Stimulated activated CD4-positive, alpha-beta T cell treated with anti-CD3 and anti-CD28 coated beads, Interleukin-15, amount 100 ng/mL, for 48 hours (primary cell): Measurements from ENCODE around the gene ZNF628.

Experiments used
- DNase-seq, 2 donors: peaks; one replicate each; pipeline ENCODE4 v3.0.0-alpha.2; 2020; ENCODE audit warnings: low read depth in 2 of 2

ZNF628 gene

GRCh38 chr19:55484593-55485438 is 8.4 kb downstream of the ZNF628 start, which contains the start of gene NAT14:
NAT14 (plus strand) TSS chr19:55485188; CDS start chr19:55485709, 521 bp downstream.
- peak in 1 of 2 donors; percentile 46 for DNase-seq

- DNase-seq, result no peak
These were observed 9.1 kb downstream of the ZNF628 start for GRCh38 chr19:55485439-55486011.

- no peak for DNase-seq
These were observed 9.9 kb downstream of the ZNF628 start for GRCh38 chr19:55486043-55486970.

GRCh38 chr19:55486971-55487923 is 10.8 kb downstream of the ZNF628 start:
- peak; percentile 47 to 58 for DNase-seq

- DNase-seq, result no peak
These were observed 11.7 kb downstream of the ZNF628 start, which contains the start of gene SSC5D for GRCh38 chr19:55487924-55488687. SSC5D (plus strand) TSS chr19:55488436; CDS start chr19:55488590, 154 bp downstream.

- no peak for DNase-seq
These were observed 12.7 kb downstream of the ZNF628 start for GRCh38 chr19:55488986-55489710.

- DNase-seq, result no peak
These were observed 13.5 kb downstream of the ZNF628 start for GRCh38 chr19:55489711-55490477.

GRCh38 chr19:55490478-55491432 is 14.3 kb downstream of the ZNF628 start:
- no peak for DNase-seq

GRCh38 chr19:55491546-55492360 is 15.3 kb downstream of the ZNF628 start:
- DNase-seq, result no peak

- DNase-seq, result no peak
These were observed 16.0 kb downstream of the ZNF628 start for GRCh38 chr19:55492362-55492944.

GRCh38 chr19:55493052-55493644 is 16.7 kb downstream of the ZNF628 start:
- DNase-seq, result no peak

- DNase-seq, result no peak
These were observed 17.3 kb downstream of the ZNF628 start for GRCh38 chr19:55493645-55494171.

GRCh38 chr19:55494172-55494761 is 17.9 kb downstream of the ZNF628 start:
- DNase-seq, result no peak

- no peak for DNase-seq
These were observed 19.4 kb downstream of the ZNF628 start for GRCh38 chr19:55495646-55496349.
